ENCODE results near the gene DENND4B.
A peak's percentile ranks its signal among the peaks of the same experiment; 100 is the strongest.

DENND4B gene

DNA sequence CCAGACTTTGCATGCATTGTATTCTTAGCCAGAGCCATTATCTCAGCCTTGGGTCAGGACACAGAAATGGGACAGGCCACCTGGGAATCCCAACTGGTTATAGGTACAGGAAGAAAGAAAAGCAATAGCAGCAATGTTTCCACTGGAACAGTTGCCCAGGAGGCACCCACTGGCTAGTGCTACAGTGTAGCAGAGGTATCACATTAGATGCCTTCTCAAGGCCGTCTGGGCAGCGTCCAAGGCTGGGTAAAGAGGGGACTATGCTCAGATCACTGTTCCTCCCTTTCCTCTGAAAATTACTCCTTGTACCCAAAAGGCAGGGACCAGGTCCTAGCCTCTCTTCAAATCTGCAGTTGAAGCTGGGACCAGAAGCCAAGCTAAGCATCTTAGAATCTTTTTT is 23.8 kb upstream of the DENND4B start:
- no peak for DNase-seq (ENCODE audit: low spot score)

DNA sequence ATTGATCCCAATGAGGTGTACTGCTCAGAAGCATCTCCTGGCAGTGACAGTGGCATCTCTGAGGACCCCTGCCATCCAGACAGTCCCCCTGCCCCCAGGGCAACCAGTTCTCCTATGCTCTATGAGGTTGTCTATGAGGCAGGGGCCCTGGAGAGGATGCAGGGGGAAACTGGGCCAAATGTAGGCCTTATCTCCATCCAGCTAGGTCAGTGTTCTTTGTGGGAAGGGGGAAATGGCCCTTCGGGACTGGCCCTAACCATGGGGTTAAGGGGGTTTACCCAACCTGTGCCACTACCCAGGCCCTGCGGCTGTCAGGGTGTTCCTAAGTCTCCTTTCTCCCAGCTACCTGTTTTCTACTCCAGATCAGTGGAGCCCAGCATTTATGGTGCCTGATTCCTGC is 22.5 kb upstream of the DENND4B start:
- no peak for DNase-seq (ENCODE audit: low spot score)

DNA sequence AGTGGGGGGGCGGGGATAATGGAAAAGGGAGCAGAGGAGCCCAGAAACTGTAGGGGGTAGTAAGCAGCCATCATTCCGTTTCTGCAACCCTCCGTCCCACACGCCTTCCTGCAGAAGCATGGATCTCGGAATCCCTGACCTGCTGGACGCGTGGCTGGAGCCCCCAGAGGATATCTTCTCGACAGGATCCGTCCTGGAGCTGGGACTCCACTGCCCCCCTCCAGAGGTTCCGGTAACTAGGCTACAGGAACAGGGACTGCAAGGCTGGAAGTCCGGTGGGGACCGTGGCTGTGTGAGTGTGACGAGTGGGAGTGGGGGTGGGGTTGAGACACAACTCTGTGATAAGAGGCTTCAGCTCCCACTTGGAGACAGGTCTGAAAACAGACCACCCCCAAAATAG is 21.9 kb upstream of the DENND4B start:
- DNase-seq (ENCODE audit: low spot score): no peak

DNA sequence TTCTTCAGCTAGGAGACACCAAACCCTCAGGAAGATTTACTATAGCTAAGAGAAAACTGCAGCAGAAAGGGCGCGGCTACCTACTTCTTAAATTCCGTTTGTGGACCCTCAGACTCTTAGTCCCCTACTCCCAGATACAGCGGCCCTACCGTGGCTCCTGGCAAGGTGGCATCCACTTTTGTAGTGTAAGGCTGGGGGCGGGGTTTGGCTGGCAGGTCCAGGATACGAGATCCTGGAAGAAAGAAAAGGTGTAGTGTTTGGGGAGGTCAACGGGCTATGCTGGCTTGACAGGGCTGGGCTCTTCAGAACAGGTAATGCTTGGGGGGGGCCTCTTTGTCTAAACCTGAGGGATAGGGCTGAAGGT is 21.5 kb upstream of the DENND4B start:
- no peak for DNase-seq (ENCODE audit: low spot score)

DNA sequence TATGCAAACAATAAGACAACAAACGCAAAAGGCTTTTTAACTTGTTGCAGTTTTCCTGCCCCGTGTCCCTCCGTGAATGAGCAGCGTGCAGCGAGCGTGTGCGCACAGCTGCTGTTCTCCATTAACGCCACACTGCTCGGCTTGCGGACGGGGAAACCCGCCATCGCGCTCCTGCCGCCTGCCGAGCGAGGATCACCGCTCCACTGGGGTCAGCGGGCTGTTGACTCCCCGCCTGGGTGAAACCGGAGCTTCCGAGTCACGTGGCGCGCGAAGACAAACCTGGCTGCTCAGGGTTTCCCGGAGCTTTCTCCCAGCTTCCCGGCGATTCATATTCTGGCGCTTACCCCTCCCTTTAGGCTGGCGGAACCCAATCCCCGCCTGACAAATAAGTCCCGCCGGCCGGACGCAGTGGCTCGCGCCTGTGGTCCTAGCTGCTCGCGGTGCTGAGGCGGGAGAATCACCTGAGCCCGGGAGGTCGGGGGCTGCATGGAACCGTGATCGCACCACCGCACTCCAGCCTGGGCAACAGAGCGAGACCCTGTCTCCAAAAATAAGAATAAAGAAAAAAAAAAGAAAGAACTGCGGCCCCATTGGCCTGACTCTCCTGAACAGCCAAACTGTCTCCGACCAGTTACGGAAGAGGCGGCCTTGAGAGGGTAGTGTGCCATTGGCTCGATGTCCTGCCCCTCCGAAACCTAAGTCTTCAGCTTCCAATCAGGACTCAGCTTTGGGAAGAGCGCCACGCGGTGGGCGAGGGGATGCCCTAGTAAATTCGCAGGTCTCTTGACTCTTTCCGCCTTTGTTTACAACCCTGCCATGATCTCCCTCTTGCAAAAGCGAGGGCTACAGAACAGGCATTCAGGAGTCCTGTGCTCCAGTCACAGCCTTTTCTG is 20.8 kb upstream of the DENND4B start, which contains the start of gene CREB3L4:
TSS of gene CREB3L4 (plus strand) at position 796 of the 893 bp plus-strand sequence. CDS start 624 bp downstream, outside the sequence.
- DNase-seq (ENCODE audit: low spot score): peak; percentile 89

DNA sequence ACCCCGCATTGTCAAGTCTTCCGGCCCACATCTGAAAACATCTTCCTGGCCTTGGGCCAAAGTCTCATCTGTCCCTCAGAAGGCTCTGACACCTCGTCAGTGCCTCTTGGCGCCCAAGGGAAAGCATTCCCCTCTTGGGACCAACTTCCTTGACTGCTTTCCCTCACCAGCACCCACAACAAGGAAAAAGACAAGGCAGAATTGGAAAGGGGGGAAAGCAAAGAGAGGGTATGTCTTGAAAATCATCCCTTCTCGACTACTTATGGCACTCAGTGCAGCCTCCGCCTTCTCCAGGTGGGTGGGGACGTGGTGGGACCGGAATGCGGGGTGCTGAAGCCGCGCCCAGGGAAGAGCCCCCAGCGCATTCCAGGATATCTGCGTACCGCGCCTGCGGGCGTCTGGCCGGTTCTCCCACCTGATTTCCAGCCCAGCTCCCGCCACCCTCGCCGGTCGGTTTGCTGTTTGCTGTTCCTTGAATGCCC is 17.4 kb upstream of the DENND4B start:
- DNase-seq (ENCODE audit: low spot score): no peak

DNA sequence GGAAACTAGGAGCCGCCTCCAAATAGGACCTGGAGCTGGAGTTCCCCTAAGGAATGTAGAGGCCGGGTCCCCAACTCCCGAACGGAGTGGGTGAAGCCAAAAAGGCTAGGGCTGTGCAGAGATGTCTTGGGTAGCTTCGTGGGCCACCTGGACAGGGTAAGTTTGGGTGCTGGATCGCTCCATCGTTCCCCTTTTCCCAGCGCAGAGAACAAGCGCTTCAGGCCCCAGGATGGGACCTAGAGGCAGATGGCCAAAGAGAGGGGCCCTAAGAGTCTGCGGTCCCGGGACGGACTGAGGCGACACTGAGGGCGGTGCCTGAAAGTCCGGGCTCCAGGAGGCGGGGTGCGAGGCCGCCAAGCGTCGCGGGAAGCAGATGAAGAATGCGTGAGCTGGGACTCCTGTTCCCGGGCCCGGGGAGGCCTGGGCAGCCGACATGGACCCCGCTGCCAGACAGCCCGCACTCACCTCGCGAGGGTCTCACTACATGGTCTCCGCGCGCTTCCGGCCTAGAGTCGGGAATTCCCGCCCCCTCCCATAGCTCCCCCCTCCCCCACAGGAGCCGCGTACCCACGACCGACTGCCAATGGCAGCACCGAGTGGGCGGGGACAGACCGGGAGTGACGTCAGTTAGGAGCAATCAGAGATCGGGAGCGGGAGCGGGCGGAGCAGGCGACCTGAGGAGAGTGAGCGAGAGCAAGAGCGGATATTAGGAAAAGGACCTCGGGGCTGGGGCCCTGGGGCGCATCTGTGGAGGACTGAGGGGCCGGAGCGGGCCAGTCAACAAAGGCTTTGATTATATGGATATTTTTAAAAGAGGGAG is 16.7 kb upstream of the DENND4B start, which contains the start of gene SLC39A1:
TSS of gene SLC39A1 (minus strand) at position 508 of the 820 bp plus-strand sequence. CDS start 822 bp downstream, outside the sequence.
- peak; percentile 91 for DNase-seq (ENCODE audit: low spot score)

DNA sequence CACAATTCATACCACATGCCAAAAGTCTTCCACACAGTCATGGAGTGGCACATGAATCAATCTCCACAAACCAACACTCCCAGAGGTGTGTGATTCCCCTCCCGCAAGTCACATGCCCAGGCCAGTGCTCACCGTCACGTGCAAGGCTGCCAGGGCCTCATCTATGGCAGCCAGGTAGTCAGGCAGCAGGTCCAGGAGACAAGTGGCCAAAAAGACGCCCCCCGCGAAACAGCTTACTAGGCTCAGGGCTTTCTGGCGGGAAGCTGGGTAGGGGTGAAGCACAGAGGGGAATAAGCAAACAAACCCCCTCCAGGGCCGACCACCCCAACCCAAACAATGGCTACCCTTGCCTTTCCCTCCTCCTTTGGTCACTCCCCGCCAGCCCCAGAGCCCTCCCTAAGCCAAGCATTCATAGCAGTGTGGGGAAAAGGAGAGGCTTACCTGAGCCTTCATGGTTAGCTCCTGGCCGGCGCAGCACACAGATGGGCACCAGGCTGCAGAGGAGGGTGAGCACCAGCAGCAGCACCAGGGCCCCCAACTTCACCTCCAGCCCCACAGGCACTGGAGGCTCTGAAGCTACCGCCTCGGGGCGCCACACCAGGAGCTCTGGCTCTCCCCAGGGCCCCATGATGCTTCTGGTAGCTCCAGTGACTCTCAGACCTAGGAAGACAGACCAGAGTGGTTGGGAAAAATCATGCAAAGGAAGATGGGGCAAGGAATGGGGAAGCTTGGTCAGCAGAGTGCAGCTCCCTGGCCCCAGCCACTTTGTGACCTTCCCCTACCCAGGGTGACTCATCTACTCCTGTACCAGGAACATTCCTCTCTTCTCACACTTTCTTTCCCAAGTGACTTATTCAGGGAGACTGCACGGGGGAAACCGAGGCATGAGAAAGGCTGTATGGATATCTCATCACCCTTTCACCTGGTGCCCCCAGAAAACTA is 15.8 kb upstream of the DENND4B start:
- DNase-seq (ENCODE audit: low spot score): no peak

DNA sequence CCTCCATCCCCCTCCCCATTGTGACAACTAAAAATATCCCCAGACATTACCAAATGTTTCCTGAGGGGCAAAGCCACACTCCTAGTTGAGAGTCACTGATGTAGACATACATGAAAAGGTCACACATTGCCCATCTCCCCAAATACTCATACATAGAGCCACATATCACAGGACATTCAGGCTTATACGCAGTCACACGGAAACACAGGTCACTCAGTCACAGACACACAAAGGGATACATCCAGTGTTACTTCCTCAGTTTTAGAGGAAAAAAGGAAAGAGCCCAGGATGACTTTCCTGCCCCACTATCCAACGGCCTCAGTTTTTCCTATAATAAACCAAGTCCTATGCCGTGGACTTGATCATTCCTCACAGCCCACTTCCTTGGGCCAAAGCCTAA is 14.9 kb upstream of the DENND4B start:
- DNase-seq (ENCODE audit: low spot score): no peak

DNA sequence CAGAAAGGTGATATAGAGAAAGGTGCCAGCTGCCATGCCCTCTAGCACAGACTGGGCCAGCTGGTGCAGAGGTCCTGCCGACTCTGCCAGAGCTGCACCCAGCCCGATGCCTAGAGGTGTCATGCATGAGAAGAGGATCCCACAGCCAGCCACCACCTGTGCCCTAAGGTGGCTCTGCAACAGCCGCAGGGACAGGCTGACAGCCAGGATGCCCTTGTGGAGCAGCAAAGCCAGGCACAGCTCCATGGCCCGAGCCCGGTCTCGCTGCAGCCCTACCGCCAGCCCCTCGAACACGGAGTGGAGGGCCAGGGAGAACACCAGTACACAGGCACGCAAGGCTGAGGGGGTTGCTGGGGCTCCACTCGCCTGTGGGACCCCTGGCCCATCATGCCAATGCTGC is 13.7 kb upstream of the DENND4B start:
- DNase-seq (ENCODE audit: low spot score): no peak

DNA sequence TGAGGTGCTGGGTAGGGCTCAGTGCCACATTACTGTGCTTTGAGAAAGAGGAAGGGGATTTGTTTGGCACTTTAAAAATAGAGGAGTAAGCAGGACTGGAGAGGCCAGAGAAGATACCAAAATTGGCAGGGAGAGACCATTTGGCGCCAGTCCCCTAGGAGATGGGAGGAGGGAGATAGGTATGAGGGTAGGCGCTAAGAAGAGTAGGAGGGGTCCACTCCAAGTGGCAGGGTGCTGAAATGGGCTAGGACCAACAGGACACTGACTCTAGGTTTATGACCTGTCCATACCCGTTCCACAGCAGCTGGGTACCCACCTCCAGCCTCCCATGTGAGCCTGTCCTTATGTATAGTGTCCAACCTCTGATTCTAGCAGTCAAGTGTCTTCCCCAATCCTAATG is 12.9 kb upstream of the DENND4B start:
- no peak for DNase-seq (ENCODE audit: low spot score)

DNA sequence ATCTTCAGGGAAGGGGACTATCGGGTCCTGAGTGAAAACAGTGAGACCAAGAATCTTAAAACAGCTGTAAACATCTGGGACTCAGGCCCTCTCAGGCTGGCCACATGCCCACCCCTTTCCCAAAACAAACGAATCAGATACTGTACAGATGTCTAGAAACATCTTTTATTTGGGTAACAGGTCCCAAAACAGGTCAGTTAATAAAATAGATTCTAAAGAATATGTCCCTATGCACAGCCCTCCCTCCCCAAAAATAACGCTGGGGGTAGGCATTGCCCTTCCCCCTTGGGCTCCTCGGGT is 12.4 kb upstream of the DENND4B start:
- no peak for DNase-seq (ENCODE audit: low spot score)

DNA sequence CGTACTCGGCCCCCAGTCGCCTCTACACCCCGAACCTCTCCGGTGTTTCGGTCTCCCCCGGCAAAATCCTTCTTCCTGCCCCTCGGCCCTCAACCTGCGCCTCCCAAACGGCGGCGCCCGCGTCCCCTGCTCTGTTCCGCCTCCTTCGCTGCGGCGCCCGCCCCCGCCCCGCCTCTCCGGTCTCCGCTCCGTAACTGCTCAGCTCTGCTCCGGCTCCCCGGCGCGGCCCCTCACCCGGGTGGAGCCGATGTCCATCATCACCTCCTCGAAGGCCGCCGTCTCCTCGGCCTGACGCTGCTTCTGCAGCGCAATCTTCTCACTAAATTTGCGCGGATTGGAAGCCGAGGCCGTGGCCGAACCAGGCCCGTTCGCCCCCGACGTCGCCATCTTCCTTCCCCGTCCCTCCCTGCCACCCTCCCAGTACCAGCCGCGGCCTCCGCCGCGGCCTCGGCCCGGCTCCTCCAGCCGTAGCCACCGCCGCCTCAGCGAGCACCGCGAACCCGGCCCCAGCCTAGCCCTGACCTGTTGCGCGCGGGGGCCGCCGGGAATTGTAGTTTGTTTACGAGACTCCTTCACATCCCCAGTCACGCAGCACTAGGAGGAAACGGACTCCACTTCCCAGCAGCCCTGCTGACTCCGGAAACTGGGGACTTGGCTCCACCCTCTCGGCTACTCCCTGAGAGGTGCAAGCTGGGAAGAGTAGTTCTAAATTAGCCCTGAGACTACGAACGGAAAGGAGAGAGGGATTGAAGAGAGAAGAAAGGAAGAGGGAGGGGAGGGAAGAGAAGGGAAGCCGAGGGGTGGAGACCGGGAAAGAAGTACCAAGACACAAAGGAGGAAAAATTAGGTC is 11.8 kb upstream of the DENND4B start, which contains the start of gene CRTC2:
TSS of gene CRTC2 (minus strand) at position 502 of the 850 bp plus-strand sequence. CDS start at position 387, 115 bp downstream.
- DNase-seq (ENCODE audit: low spot score): peak; percentile 97

DNA sequence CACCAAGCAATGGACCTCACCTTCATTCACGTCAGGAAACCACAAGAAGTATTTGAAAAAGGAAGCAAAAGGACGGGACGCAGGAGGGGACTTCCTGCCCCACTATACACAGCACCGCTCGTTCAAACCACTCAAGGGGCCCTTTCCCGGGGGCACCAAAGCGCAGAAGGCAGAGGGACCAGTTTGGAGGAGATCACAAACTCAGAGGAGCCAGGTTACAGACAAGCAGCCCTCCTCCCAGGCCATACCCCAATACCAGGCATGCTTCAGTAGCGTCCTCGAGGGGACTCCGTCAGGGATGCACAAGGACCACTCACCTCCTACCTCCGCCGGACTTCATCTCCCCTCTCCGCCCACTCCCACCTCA is 11.2 kb upstream of the DENND4B start:
- peak; percentile 39 for DNase-seq (ENCODE audit: low spot score)

DNA sequence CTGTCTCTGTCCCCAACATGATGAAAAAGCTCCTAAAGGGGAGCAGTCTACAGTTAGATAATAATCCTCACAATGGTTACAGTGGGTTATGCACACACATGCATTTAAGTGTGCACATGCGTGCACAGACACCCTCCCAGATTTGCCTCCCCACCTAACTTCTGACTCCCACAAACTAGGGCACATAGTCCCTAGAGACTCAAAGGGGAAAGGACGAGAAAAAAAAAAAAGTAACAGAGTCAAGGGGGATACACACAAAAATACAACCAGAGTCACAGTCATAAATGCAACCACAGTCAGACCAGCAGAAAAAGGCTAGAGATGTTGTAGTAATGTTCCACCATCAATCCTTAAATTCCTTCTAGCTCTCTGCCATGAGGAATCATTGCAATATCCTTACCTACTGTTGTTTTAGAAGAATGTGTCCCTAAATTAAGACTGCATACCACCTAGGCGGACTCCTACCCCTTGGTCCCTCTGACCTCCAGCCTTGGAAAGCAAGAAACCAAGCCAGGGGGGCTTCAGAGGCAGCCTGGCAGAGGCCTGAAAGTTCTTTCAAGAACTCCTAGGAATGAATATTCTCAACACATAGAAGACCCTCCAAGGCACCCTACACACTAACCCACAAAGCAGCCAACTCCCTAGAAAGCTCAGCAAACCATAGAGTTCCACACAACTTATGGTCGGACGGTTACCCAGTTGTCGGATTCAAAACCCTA is 10.6 kb upstream of the DENND4B start:
- DNase-seq (ENCODE audit: low spot score): no peak

DNA sequence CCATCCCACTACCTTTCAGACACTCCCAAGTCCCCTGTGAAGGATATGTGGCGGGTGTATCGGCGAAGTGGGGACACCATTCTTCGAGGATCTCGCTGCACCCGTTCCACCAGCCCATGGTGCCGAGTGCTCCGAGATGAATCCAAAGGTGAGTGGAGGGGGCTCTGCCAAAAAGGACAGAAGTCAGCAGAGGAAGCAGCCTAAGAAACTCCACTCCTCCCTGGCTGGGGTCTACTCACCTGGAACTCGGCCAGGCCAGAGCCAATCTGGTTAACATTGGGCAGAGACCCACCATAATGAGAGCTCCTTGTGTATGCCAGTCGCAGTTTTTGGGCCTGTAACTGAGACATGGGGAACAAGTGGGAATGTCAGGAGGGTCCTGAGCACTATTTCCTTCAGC is 8.3 kb upstream of the DENND4B start:
- no peak for DNase-seq (ENCODE audit: low spot score)

DNA sequence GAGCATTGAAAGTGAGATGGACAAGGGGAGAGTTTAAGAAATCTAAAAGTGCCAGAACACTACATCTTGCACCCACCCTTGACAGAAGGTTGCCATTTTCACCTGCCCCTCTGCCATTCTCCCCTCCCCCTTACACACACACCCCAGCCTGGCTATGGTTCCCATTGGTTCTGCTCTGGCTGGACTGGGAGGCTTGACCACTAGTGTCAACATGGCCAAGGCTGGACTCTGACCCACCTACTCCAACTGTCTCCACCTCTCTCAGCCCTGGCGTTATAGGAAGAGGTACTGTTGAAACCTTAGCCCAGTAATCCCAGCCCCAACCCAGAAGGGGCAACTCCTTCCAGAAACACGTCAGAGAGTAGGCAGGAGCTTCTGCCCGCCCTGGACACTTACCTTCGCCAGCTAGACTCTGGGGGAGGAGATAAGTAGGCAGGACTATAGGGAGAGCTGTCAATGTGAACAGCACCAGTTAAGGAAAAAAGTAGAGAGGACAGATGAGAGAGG is 7.4 kb upstream of the DENND4B start:
- no peak for DNase-seq (ENCODE audit: low spot score)

DNA sequence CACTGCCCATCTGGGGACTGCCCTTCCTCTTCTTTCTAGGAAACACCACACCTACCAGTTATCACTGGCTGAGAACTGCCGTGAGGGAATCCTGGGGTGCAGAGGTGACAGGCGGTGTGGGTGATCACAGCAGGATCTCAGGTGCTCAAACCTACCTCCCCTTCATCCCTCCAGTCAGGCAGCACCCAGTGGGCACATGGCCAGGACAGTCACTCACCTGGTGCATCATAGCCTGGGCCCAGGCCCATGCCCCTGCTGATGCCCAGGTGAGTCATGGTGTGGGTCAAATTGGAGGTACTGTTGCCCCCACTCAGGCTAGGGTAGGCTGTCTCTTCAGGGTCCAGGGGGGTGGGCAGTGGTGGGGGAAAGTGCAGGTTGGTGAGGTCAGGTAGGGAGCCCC is 5.3 kb upstream of the DENND4B start:
- DNase-seq (ENCODE audit: low spot score): no peak

DNA sequence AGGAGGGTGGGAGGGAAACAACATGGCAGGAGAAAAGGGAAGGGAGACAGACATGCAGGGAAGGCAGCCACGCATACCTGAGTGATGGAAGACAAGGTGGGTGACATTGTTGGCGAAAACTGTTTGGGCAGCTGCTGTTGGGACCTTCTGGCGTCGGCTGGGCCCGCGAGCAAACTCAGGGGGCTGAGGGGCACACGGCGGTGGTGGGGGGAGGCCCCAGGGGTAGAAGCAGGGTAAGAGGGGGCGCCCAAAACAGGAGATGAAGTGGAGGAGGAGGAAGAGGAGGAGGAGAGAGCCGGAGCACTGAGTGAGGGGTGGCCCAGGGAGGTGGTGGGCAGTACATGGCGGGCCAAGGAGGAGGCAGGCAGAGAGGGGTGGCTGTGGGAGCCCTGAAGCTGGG is 4.7 kb upstream of the DENND4B start:
- DNase-seq (ENCODE audit: low spot score): no peak

All from CD4-positive, alpha-beta T cell treated with Interleukin-15 for 4 hours (primary cell).